ENCODE measurements around the gene EPHB2.

DNA sequence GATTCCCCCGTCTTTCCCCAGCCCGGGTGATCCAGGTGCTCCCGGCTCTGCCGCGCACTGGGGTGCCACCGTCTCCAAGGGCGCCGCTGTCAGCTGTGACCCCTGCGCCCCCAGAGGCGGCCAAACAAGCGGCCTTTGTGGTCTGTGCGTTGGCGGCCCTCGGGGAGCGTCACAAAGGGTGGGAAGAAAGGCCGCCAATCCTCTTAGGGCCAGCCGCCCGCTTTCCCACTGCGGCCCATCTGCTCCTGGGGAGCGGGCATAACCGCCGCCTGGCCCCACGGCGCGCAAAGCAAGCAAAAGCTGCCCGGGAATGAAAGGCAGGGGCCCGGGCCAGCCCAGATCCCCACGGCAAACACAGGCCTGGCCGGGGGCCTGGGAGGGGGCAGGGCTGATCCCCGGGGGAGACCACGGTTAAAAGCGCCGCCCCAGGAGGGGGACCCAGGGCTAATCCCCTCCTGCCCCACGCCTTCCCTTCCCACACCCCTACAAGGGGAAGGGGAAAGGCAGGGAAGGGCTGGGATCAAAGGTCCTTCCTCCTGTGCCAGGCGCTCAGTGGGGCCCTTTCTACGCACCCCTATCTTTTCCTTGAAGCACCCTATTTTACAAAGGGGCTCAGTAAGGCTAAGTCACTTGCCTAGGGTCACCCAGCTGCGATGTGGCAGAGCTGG, 33.6 kb upstream of the EPHB2 start:
- TF ChIP-seq, protein P1, sequence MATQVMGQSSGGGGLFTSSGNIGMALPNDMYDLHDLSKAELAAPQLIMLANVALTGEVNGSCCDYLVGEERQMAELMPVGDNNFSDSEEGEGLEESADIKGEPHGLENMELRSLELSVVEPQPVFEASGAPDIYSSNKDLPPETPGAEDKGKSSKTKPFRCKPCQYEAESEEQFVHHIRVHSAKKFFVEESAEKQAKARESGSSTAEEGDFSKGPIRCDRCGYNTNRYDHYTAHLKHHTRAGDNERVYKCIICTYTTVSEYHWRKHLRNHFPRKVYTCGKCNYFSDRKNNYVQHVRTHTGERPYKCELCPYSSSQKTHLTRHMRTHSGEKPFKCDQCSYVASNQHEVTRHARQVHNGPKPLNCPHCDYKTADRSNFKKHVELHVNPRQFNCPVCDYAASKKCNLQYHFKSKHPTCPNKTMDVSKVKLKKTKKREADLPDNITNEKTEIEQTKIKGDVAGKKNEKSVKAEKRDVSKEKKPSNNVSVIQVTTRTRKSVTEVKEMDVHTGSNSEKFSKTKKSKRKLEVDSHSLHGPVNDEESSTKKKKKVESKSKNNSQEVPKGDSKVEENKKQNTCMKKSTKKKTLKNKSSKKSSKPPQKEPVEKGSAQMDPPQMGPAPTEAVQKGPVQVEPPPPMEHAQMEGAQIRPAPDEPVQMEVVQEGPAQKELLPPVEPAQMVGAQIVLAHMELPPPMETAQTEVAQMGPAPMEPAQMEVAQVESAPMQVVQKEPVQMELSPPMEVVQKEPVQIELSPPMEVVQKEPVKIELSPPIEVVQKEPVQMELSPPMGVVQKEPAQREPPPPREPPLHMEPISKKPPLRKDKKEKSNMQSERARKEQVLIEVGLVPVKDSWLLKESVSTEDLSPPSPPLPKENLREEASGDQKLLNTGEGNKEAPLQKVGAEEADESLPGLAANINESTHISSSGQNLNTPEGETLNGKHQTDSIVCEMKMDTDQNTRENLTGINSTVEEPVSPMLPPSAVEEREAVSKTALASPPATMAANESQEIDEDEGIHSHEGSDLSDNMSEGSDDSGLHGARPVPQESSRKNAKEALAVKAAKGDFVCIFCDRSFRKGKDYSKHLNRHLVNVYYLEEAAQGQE (IDR thresholded peaks at IDR 0.05; ENCODE audit: insufficient read depth in 1 of 2, low read depth in 2 of 2, low read length in 2 of 2), result no peak
- TF ChIP-seq TAF1 (IDR thresholded peaks at IDR 0.05; ENCODE audit: borderline replicate concordance, insufficient read depth, low read length) (no peak), POLR2AphosphoS5 (IDR thresholded peaks at IDR 0.05; ENCODE audit: low read depth, low read length) (no peak), SIN3A (IDR thresholded peaks at IDR 0.05; ENCODE audit: borderline replicate concordance, insufficient read depth, low read length) (no peak)

Measured in PFSK-1 (cell line).